SIG-M5 treated with dmso at 0.1 percent for 504 hours (cell line): ENCODE measurements around the gene UPK1A.
A peak's percentile ranks its signal among the peaks of the same experiment; 100 is the strongest.
"Not testable (repeated sequence)": the region's sequence is repeated elsewhere in the genome, so short reads cannot be mapped to it uniquely, and the experiment has no call there.

Experiments used
- DNase-seq: peaks from one replicate; lab custom pipeline; 2025; ENCODE audit not compliant: unreplicated experiment; lab: John Stamatoyannopoulos, UW

UPK1A gene

DNA sequence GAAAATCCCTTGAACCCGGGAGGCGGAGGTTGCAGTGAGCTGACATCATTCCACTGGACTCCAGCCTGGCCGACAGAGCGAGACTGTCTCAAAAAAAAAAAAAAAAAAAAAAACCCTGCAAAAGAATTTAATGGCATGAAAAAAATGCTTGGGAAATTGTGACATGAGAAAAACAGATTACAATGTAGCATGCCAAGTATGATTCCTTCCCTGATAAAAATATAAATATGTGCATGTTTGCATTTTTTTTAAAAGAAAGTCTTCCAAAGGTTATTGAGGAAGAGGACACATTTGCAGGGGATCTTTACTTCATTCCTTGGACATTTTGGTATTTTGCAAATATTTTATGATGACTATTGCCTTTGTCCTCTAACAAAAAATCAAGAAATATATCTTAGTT, 23.5 kb downstream of the UPK1A start:
- DNase-seq, result no peak

DNA sequence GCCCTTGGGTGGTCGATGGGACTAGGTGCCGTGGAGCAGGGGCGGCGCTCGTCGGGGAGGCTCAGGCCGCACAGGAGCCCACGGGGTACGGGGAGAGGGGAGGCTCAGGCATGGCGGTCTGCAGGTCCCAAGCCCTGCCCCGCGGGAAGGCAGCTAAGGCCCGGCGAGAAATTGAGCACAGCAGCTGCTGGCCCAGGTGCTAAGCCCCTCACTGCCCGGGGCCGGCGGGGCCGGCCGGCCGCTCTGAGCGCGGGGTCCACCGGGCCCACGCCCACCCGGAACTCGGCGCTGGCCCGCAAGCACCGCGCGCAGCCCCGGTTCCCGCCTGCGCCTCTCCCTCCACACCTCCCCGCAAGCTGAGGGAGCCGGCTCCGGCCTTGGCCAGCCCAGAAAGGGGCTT, 24.8 kb downstream of the UPK1A start:
- not testable (repeated sequence) for DNase-seq

GRCh38 chr19:35692010-35692409, 25.7 kb downstream of the UPK1A start:
- no peak for DNase-seq

DNA sequence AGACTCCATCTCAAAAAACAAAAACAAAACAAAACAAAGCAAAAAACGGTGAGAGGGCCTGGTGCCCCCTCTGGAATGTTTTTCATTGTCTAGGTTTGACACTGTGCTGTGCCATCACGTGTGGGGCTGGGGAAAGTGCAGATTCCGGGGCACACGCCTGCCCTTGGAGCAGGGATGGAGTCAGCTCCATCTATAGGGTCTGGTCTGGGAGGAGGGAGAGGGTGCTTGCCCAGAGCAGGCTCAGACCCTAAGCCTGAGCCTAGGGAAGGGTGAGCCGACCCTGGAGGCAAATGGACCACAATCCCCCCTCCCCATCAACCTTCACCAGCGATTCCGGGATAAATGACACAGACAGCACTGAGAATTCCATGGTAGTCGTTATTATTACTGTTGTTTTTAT, 27.1 kb downstream of the UPK1A start:
- DNase-seq, result no peak

DNA sequence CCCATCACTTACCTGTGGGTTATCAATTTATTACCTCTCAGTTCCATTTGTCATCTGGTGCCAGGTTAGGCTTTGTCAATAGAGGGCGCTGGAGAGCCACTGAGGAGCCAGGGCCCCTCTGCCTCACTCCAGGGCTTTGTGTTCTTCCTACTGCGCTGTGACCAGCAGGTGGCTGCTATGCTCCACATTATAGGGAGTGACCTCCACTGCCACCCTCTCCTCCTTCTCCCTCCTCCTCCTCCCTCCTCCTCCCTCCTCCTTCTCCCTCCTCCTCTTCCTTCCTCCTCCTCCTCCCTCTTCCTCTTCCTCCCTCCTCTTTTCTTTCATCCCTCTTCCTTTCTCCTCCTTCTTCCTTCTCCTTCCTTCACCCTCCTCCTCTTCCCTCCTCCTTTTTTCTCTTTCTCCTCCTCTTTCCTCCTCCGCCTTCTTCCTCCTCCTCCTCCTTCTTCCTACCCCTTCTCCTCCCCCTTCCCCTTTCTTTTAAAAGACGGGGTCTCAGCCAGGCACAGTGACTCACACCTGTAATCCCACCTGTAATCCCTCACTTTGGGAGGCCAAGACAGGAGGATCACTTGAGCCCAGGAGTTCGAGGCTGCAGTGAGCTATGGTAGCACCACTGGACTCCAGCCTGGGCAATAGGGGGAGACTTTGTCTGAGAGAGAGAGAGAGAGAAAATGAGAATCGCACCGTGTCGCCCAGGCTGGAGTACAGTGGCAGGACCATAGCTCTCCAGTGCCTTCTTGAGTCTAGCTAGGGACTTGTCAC, 27.7 kb downstream of the UPK1A start:
- DNase-seq, result peak; percentile 85

- no peak for DNase-seq
Observed at GRCh38 chr19:35695895-35696422, 29.6 kb downstream of the UPK1A start.

GRCh38 chr19:35696835-35697234, 30.5 kb downstream of the UPK1A start:
- no peak for DNase-seq

GRCh38 chr19:35702223-35703012, 36.1 kb downstream of the UPK1A start:
- peak; percentile 97 for DNase-seq

GRCh38 chr19:35703343-35703742, 37.0 kb downstream of the UPK1A start:
- DNase-seq, result no peak

- no peak for DNase-seq
Observed at GRCh38 chr19:35704218-35704617, 37.9 kb downstream of the UPK1A start, which contains the start of gene ZBTB32. ZBTB32 (plus strand) TSS chr19:35704558; CDS start chr19:35714627, 10,069 bp downstream.

DNA sequence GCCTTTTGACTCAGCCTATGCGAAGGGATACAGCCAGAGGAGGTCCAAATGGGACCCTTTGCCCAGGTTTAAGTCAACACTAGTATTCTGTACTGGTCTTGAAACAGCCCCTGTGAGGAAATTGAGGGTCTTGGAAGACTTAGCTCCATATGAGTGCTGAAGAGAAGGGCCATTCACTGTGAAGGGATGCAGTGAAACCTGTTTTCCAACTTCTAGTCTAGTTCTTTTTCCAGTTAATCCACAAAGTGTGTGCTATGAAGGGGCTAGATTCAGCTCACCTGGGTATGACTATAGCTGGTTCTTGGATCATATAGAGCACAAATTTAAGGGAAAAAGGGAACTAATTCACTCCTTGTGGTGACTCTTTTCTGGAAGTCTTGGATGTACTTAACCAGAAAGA, 42.1 kb downstream of the UPK1A start:
- DNase-seq, result no peak

GRCh38 chr19:35710784-35711723, 44.7 kb downstream of the UPK1A start:
- no peak for DNase-seq

DNA sequence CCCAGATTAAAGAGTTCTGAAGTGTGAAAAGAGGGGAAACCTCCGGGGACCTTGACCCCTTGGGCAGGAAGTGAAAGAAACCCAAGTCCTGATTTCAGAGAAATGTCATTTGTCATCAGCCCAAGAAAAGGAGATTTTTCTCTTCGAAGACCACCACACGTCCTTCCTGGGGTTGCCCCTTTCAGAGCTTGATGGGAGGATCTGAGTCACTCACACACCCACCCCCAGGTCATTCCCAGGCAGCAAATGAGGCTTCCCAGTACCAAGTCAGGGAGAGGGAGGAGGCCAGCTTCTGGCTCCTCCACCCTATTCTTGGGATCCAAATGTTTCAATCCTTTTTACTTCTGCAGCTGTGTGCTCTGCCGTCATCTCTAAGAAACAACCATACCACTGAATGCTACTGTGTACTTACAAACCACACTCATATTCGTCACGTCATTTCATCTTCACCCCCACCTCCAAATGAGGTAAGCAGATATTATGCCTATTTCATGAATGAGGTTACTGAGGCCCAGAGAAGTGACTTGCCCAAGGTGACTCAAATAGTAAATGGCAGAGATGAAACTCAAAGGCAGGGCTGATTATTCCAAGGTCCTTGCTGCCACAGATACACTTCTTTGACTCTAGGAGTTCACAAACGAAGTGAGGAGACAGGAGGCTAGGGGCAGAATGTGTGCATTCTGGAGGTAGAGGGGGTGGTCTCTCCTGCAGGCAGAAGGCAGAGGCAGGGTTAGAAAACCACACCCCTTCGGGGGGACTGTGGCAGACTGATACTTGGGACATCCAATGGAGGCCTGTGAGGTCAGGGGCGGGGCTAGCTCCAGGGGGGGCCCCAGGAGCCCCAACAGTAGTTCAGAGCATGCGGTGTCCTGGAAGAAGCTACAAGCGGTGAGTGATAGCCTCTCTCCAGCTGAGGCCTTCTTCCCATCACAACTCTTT, 46.5 kb downstream of the UPK1A start:
- no peak for DNase-seq

DNA sequence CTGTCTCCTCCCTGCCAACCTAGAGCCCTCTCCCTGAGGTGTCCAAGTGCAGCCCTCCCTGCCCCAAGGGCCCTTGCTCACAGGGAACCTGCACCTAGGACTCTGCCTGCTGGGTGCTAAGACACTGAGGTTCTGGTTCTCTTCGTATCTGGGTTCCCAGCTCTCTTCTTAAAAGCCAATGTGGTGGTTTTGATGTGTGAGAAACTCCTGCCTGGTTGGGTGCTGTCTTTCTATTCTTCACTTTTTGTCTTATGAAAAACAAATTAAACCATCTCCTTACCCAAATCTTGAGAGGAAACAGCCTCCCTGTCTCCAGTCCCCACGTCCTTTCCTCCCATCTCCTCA, 47.2 kb downstream of the UPK1A start:
- no peak for DNase-seq

DNA sequence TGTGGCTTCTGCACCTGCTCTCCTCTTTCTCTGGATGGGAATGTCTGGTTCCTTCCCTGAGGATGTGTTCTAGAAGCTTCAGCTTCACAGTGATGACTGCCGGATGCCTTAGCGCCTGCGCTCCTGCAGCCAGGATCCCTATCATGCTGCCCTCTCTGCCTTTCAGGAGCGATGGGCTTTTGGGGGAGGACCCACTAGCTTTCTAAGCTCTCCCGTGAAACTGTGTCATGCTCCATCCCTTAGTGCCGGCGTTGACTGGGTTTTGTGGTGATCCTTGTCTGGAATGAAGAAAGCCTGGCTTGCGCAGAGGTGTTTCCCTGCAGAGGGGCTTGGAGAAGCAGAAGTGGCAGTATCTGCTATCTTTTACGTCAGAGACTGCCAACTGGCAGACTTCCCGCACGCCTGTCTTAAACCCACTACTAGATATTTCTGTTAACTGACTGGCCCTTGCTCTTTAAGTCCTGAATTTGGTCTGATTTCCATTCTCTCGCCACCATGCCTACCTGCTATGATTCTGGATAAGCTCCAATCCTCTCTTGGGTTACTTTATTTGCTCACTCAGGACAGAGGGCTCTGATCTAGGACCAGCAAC, 47.7 kb downstream of the UPK1A start:
- no peak for DNase-seq

GRCh38 chr19:35714601-35715354, 48.5 kb downstream of the UPK1A start:
- DNase-seq, result peak; percentile 46

- DNase-seq, result no peak
Observed at GRCh38 chr19:35715355-35715809, 49.1 kb downstream of the UPK1A start.

DNA sequence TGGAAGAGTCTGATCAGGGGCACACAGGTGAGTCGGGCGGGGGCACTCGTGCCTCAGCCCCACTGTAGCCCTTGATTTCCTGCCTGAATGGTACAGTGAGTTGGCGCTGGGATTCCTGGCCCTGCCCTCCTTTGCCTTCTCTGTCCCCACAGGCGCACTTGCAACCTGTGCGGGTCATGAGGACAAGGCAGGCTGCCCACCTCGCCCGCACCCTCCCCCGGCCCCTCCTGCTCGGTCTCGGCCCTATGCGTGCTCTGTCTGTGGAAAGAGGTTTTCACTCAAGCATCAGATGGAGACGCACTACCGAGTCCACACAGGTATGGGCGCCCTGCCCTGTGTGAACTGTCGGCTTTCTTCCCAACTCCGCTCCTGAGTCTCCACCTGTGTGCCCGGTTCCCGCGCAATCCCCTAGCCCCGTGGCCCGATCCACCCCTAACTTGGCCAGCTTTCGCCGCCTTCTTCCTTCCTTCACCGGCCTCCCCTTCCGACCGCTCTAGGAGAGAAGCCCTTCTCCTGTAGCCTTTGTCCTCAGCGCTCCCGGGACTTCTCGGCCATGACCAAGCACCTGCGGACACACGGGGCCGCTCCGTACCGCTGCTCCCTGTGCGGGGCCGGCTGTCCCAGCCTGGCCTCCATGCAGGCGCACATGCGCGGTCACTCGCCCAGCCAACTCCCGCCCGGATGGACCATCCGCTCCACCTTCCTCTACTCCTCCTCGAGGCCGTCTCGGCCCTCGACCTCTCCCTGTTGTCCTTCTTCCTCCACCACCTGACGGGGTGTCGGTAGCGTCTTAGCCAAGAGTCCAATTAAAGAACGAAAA, 49.9 kb downstream of the UPK1A start:
- DNase-seq, result no peak
